ENCODE results near the gene CMSS1. TPM values are rescaled to one million over a fixed set of nuclear protein-coding genes. Genes with fewer than 3 reads are reported as not detected.
A peak's percentile ranks its signal among the peaks of the same experiment; 100 is the strongest.

Gene CMSS1
- total RNA-seq, 4 donors from 2014 or later, result 9.2 to 18.5 (median 12.9) TPM

- Histone ChIP-seq H3K9me3 (no peaks in the 10 kb centered on the region), H3K4me3 (peak overlapping the region; percentile 38 to 83 (median 64)), H3K27ac (peak overlapping the region; percentile 85 to 96 (median 90)), H3K4me1 (peaks cover 0 to 46% (median 7%) of the 10 kb centered on the region in 3 donors), H3K27me3 (peaks cover 0 to 9% (median 0%) of the 10 kb centered on the region in 4 donors), H3K36me3 (no peaks in the 10 kb centered on the region)
- no peak for DNase-seq
- TF ChIP-seq CTCF (IDR thresholded peaks at IDR 0.05) (no peak), POLR2A (IDR thresholded peaks at IDR 0.05) (peak in 3 of 4 donors; percentile 46 to 94 (median 91))
- intact Hi-C loops (cut with DNase I), result no loop called here
- WGBS, 2 donors, result 28 to 41% methylated on average over 14 to 34 of the region's 63 CpGs
Observed at GRCh38 chr3:99875929-99876841, 58.5 kb downstream of the CMSS1 start.

- intact Hi-C loops (cut with DNase I), result no loop called here
- no peaks in the 10 kb centered on the region for H3K36me3 ChIP-seq
- H3K9me3 ChIP-seq, result no peaks in the 10 kb centered on the region
- 79 to 83% methylated on average over 4 of the region's 4 CpGs for WGBS, 2 donors
- peak overlapping the region in 1 of 4 donors; percentile 83 for H3K4me3 ChIP-seq
- H3K27me3 ChIP-seq, result peaks cover 0 to 9% (median 0%) of the 10 kb centered on the region in 4 donors
- DNase-seq, result no peak
- H3K27ac ChIP-seq, result peak overlapping the region; percentile 85 to 96 (median 90)
- peaks cover 0 to 45% (median 10%) of the 10 kb centered on the region in 3 donors for H3K4me1 ChIP-seq
- no peak for TF ChIP-seq POLR2A (IDR thresholded peaks at IDR 0.05)
- TF ChIP-seq CTCF (IDR thresholded peaks at IDR 0.05), result no peak
Observed at GRCh38 chr3:99877031-99877579, 59.4 kb downstream of the CMSS1 start.

- no peak for TF ChIP-seq POLR2A (IDR thresholded peaks at IDR 0.05)
- TF ChIP-seq CTCF (IDR thresholded peaks at IDR 0.05), result no peak
- Histone ChIP-seq H3K36me3 (no peaks in the 10 kb centered on the region), H3K27ac (peak overlapping the region in 3 of 4 donors; percentile 89 to 96 (median 91)), H3K4me3 (no peak overlapping the region), H3K27me3 (peaks cover 0 to 9% (median 0%) of the 10 kb centered on the region in 4 donors), H3K9me3 (no peaks in the 10 kb centered on the region), H3K4me1 (peaks cover 0 to 46% (median 17%) of the 10 kb centered on the region in 3 donors)
- WGBS, 2 donors, result 96 to 100% methylated on average over 1 of the region's 1 CpG
- intact Hi-C loops (cut with DNase I), result no loop called here
- no peak for DNase-seq
Observed at GRCh38 chr3:99878005-99878404, 60.3 kb downstream of the CMSS1 start.

- Histone ChIP-seq H3K27me3 (peaks cover 0 to 9% (median 0%) of the 10 kb centered on the region in 4 donors), H3K4me3 (no peak overlapping the region), H3K9me3 (no peaks in the 10 kb centered on the region), H3K36me3 (no peaks in the 10 kb centered on the region), H3K27ac (peak overlapping the region in 2 of 4 donors; percentile 26 to 49), H3K4me1 (peaks cover 0 to 51% (median 17%) of the 10 kb centered on the region in 3 donors)
- TF ChIP-seq CTCF (IDR thresholded peaks at IDR 0.05), result no peak
- no peak for TF ChIP-seq POLR2A (IDR thresholded peaks at IDR 0.05)
- DNase-seq, result no peak
- 93 to 96% methylated on average over 2 of the region's 2 CpGs for WGBS, 2 donors
- intact Hi-C loops (cut with DNase I), result no loop called here
Observed at GRCh38 chr3:99879275-99879674, 61.6 kb downstream of the CMSS1 start.

- intact Hi-C loops (cut with DNase I), result no loop called here
- peak overlapping the region in 1 of 4 donors; percentile 12 for H3K4me3 ChIP-seq
- TF ChIP-seq POLR2A (IDR thresholded peaks at IDR 0.05) (no peak), CTCF (IDR thresholded peaks at IDR 0.05) (no peak)
- WGBS, 2 donors, result 42 to 53% methylated on average over 2 of the region's 2 CpGs
- H3K9me3 ChIP-seq, result no peaks in the 10 kb centered on the region
- H3K27me3 ChIP-seq, result peaks cover 0 to 4% (median 0%) of the 10 kb centered on the region in 4 donors
- peaks cover 0 to 47% (median 17%) of the 10 kb centered on the region in 3 donors for H3K4me1 ChIP-seq
- H3K36me3 ChIP-seq, result no peaks in the 10 kb centered on the region
- no peak for DNase-seq
- H3K27ac ChIP-seq, result peak overlapping the region; percentile 21 to 90 (median 68)
Observed at GRCh38 chr3:99881121-99881524, 63.5 kb downstream of the CMSS1 start.
